ENCODE data around the gene EFCAB12.
"Not testable (repeated sequence)": the region's sequence is repeated elsewhere in the genome, so short reads cannot be mapped to it uniquely, and the experiment has no call there.

EFCAB12 gene

GRCh38 chr3:129391583-129391982, 36.9 kb downstream of the EFCAB12 start:
- DNase-seq: not testable (repeated sequence)

GRCh38 chr3:129389572-129389937, 38.9 kb downstream of the EFCAB12 start:
- no peak for DNase-seq

GRCh38 chr3:129388791-129389571, 39.5 kb downstream of the EFCAB12 start:
- DNase-seq: not testable (repeated sequence)

GRCh38 chr3:129387487-129387886, 40.9 kb downstream of the EFCAB12 start:
- DNase-seq: no peak

- DNase-seq: no peak
Observed at GRCh38 chr3:129386984-129387383, 41.5 kb downstream of the EFCAB12 start.

DNA sequence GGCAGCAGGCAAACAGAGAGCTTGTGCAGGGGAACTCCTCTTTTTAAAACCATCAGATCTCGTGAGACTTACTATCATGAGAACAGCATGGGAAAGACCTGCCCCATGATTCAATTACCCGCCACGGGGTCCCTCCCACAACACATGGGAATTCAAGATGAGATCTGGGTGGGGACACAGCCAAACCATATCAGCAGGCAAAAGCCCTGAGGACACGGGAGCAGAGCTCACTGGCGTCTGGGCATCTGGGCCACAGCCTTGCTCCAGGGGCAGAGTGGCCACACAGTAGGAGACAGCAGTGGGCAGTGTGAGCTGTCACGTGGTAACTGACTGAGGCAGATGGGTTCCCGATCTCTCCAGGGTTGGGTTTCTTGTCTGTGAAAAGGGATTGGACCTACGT, 42.9 kb downstream of the EFCAB12 start:
- not testable (repeated sequence) for DNase-seq

DNA sequence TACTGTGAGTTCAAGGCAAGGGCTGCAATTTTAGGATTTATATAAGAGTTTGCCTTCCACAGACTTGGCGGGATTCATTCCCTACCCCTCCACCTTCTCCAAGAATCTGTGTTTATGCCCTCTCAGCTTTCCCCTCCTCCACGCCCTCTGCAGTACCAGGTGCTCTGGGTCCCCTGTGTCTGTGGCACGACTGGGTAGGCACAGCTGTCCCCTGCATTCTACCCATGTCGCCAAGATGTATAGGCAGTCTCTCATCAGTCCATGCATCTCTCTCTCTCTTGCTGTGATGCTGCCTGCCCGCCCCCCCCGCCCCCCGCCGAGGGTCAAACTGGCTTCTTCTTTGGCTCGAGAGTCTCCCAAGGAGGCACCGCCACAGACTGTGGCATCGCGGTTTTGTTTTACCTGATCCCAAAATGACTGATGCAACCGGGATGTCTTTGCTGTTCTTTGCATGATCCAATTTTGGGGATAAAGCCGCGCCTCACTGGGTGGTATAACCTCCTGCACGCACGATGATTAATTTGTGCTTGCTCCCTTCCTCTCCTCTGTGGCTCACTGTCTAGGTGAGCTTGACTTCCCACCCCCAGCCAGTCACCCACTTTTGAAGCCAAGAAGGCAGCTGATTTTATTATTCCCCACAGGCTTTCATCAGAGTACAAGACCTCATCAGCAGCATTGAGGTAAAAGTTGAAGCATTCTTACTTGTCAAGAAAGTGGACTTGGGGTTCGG, 43.7 kb downstream of the EFCAB12 start:
- DNase-seq: no peak

GRCh38 chr3:129384103-129384502, 44.3 kb downstream of the EFCAB12 start:
- DNase-seq: not testable (repeated sequence)

DNA sequence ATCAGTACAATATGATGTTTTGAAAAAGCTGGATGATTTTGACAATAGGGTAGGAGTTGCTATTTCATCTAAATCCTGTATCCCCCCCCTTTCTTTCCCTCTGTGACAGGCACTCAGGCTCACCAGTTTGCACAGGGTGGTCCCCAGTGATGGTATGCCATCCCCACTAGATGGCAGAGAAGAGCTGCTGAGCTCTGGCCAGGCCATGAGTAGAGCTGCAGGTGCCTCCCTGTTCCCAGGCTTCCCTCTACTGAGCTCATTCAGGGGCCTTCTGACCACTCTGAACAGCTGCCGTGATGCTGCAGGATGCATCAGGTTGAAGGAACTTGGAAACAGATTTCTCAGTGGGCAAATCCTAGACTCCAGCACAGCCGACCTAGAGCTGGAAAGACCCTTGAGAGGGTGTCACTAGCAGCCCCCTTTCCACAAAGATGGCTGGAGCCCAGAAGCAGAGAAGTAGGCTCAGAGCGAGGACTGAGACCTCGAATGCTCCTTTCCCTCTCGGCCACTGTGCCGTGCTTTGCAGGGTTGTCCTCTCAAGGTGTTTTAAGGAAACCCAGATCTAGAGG, 45.1 kb downstream of the EFCAB12 start:
- peak; percentile 13 for DNase-seq

DNA sequence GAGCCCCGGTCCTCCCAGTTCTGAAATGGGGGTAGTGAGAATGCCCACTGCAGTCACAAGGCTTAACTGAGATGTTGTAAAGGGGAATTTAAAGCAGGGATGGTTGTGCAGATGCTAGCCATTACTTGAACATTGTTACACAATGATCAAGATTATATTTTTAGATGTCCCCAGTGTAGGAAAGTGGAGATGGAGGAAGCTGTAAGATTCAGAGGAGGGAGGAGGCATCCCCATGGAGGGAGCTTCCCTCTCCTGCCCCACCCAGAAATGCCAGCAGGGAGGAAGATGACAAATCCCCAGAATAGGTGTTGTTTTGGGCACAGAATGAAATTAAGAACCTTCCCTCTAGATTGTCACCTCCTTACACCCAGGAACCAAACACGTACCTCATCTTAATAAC, 46.1 kb downstream of the EFCAB12 start:
- no peak for DNase-seq

- no peak for DNase-seq
Observed at GRCh38 chr3:129379582-129380358, 48.7 kb downstream of the EFCAB12 start.

DNA sequence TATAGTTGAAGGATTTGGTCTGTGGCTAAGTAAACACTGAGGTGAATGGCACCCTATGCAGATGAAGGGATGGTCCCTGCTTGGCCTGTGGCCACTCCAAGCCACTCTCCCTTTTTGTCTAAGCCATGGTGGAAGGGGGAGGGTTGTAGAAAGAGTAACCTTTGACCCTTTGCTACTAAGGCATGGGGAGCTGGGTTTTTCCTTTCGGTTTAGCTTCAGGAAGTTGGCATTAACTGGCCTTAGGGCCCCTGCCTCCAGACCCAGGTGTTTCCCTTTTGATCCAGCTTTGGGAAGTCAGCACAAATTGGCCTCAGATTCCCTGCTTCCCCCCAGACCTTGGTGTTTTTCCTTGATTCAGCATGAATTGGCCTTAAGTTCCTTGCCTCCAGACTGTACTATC, 49.5 kb downstream of the EFCAB12 start:
- no peak for DNase-seq

DNA sequence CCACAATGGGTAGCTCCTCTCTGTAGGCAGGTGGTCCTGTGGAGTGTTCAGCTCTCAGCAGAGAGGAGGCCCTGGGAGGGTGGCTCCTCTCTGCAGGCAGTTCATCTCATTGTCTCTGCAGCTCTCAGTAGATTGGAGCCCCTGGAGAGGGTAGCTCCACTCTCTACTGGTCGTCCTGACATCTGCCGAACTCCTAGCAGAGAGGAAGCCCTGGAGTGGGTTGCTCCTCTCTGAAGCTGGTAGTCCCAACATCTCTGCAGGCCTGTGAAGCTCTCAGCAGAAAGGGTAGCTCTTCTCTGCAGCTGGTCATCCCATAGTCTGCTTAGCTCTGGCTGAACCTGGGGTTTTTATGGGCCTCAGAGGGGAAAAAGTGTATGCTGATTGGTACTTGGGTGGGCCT, 50.8 kb downstream of the EFCAB12 start:
- no peak for DNase-seq

- no peak for DNase-seq
Observed at GRCh38 chr3:129375099-129375498, 53.3 kb downstream of the EFCAB12 start.

DNA sequence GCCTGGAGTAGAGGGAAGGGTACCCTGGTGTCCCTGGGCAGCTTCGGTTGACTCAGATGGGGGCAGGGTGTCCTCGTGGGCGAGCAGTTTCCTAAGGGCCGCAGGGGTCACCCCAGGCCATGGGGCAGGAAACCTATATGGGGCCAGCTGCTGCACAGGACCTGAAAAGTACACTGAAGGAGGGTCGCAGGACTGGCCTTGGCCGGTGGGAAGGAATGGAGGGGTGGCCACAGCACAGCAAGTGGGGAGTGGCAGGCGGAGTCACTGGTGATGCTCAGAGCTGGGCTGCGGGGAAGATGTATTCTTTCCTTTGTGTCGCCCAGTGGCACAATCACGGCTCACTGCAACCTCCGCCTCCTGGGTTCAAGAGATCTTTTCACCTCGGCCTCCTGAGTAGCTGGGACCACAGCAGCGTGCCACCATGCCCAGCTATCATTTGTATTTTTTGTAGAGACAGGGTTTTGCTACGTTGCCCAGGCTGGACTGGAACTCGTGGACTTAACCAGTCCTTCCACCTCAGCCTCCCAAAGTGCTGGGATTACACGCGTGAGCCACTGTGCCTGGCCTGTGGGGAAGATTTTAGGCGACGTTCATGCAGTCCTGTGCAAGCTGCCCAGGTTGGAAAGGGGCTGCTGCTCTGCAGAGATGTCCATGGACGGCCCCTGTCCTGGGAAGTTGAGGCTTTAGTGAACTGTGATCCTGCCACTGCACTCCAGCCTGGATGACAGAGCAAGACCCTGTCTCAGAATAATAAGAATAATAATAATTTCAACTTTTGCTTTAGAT, 57.2 kb downstream of the EFCAB12 start:
- DNase-seq: no peak

GRCh38 chr3:129370248-129370964, 58.0 kb downstream of the EFCAB12 start:
- DNase-seq: no peak

DNA sequence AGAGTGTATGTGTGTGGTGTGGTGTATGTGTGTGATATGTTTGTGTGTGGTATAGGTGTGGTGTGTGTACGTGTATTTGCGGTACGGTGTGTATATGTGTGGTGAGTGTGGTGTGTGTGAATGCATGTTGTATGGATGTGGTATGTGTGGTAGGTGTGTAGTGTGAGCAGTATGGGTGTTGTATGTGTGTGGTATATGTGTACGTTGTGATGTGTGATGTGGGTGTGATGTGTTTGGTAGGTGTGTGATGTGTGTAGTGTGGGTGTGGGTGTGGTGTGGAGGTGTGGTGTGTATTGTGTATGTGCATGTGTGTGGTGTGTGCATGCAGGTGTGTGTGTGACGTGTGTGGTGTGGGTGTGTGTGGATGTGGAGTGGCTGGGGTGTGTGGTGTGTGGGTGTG, 58.7 kb downstream of the EFCAB12 start:
- DNase-seq: no peak

DNA sequence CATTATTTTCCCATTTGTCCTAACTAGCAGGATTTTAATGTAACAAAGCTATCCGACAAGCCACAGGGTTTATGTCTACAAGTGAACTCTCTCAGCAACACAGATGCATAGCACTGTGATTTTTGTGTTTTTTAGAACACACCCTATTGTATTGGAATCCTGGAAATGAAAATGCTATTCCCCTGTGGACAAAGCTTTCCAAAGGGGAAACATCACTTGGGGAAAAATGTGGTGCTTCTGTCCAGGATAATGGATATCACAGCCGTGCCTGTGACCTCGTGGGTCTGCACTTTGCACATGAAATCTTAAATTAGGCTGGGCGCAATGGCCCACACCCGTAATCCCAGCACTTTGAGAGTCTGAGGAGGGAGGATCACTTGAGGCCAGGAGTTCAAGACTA, 60.6 kb downstream of the EFCAB12 start:
- DNase-seq: no peak

DNA sequence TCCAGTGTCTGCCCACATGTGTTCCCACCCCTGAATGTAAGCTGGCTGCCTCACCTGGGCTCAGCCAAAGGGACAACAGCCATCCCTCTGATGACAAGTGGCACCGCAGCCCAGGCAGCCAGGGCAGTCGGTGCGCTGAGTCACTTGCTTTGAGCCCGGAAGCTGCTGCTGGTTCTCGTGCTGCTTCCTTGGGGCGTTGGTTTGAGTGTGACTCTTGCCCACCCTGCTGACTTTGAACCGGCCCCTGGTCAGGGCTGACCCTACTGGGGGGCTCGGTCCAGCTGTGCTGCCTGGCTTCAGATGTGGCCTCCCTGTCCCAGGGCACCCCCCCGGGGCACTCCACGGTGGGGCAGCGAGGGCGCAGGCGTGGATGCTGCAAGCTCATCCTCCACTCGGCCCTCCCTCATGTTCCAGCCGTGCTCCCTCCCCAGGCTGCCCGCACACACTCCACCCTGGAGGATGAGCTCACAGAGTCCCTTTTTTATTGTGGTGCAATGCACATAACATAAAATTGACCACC, 62.1 kb downstream of the EFCAB12 start:
- DNase-seq: no peak

GRCh38 chr3:129365296-129366136, 62.9 kb downstream of the EFCAB12 start:
- DNase-seq: no peak

DNA sequence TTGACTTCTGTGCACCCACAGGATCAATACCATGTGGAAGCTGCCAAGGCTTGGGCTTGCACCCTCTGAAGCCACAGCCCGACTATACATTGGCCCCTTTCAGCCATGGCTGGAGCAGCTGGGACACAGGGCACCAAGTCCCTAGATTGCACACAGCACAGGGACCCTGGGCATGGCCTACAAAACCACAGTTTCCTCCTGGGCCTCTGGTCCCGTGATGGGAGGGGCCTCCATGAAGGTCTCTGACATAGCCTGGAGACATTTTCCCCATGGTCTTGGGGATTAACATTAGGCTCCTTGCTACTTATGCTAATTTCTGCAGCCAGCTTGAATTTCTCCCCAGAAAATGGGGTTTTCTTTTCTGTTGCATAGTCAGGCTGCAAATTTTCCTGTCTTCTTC, 63.6 kb downstream of the EFCAB12 start:
- not testable (repeated sequence) for DNase-seq
